GM18909 (cell line): ENCODE data around the gene ZDHHC20.
A peak's percentile ranks its signal among the peaks of the same experiment; 100 is the strongest.
"Not testable (repeated sequence)": the region's sequence is repeated elsewhere in the genome, so short reads cannot be mapped to it uniquely, and the experiment has no call there.

Experiments
- ATAC-seq: cut with Tn5 transposase; IDR thresholded peaks from one replicate; pipeline ENCODE4 v1.9.1; 2021; ENCODE audit warnings: mild to moderate bottlenecking; ENCODE audit not compliant: unreplicated experiment, poor library complexity

Gene ZDHHC20

DNA sequence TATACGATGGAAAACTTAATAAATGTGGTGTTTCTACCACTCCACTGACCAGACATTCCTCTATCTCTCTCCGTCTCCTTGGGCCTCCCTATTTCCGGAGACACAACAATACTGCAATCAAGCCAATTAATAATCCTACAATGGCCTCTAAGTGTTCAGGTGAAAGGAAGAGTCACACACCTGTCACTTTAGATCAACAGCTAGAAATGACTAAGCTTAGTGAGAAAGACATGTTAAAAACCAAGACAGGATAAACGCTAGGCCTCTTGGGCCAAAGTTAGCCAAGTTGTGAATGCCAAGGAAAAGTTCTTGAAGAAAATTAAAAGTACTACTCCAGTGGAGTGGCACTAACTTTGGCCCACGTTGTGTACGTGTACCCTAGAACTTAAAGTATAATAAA, 22.5 kb downstream of the ZDHHC20 start:
- peak; percentile 33 for ATAC-seq

DNA sequence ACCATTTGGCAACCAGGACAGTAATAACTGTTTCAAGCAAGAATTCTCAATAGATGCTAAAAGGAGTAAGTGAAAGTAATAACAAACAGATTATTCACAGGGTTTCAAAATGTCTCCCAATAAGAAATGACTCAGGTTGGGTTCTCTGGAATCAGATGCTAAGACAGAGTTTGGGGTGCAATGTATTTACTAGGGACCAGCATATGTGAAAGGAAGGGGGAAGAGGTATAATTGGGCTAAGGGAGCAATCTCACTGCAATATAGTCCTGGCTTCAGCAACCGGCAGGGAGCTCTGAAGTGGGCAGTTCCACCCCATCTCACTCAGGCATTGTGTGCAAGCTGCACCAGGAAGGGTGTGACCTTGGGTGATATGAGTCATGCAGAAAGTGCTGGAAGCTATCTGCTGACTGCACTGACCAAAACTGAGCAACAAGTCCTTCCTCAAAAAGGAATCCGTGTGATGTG, 23.4 kb downstream of the ZDHHC20 start:
- peak; percentile 99 for ATAC-seq

DNA sequence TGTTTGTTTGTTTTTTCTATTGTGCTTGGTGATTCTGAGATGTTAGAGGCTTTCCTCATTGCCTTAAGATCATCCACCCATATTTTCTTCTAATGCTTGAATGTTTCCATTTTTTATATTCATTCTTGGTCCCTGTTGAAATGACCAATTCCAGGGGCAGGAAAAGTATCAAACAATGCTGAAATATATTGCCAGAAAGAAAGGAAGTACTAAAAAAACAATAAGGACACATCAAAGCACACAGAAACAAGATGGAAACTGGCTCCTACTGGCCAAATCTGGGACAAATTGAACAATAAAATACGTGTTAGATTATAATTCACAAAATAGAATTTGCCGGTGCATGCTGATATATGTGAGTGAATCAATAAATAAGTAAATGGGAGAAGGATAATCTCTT, 23.9 kb downstream of the ZDHHC20 start:
- ATAC-seq, result no peak

DNA sequence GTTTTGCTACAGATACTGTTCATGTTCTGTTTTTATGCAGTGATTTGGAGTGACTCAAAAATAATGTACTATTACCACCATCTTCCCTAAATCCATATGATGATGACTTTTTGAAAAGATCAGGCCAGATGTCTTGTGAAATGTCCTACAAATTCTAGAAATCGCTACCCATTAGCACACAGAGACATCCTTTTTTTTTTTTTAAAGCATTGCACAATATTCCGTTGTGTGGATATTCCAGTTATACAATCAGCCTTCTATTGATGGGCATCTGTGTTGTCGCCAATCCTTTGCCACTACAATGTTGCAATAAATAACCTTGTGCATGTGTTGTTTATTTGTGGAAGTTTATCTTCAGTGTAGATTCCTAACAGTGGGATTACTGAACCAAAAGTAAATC, 24.5 kb downstream of the ZDHHC20 start:
- ATAC-seq, result no peak

DNA sequence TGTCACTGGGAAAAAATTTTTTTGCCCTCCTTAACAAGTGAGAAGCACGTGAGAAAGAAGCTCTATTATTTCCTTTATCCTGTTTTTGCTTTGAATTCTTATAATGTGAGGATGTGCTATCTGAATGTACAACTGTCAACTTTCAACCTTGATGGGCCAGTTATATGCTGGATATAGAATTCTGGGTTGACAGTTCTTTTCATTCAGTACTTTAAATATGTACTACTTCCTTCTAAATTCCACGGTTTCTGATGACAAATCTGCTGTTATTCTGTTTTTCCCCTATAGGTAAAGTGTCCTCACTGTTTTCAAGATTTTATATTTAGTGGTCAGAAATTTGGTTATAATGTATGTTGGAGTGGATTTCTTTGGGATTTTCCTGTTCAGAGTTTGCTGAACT, 29.9 kb downstream of the ZDHHC20 start:
- ATAC-seq, result no peak

DNA sequence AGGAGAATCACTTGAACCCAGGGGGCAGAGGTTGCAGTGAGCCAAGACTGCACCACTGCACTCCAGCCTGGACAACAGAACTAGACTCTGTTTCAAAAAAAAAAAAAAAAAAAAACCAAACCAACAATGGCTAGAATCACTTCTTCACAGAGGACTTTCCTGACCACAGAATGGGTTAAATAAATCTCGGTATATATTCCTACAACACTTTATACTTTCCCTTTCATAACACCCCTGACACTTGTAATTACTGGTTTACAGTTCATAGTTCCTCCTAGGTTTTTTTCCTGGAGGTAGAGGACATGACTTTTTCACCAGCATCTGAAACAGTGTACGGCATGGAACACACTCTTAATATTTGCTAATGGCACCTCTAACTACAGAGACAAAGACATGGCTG, 31.4 kb downstream of the ZDHHC20 start:
- peak; percentile 57 for ATAC-seq

DNA sequence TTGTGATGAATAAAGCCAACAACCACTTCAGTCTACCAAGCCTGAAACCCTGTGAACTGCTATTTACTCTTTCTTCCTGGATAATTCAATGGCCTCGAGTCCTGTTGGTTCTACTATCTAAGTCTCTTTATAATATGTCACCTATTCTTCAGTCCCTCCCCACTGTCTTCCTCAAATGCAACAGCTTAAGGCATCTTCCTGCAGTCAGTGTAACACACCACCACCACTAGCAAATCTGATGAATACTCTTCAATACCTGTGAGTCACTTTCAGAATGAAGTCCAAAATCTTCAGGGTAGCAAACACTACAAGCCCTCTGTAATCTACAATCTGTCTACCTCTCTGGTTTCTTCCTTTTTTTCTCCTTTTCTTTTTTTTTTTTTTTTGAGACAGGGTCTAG, 32.9 kb downstream of the ZDHHC20 start:
- ATAC-seq, result no peak

DNA sequence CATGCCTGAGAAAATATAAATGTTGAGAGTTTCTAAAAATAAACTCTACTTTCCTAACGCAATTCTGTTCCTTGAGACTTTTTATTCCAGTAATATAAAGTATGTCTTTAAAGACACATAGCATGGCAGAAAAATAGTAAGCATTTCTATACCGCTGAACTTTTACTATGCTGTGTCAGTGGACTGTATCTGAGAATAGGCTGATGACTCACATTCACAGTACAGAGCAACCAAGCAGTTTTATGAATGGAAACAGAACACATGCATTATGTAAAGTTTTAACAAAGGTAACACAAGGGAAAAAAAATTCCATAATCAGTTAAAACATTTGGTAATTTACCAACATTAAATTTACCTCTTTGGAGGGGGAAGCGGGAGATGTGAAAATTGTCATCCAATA, 38.4 kb downstream of the ZDHHC20 start:
- ATAC-seq, result no peak

DNA sequence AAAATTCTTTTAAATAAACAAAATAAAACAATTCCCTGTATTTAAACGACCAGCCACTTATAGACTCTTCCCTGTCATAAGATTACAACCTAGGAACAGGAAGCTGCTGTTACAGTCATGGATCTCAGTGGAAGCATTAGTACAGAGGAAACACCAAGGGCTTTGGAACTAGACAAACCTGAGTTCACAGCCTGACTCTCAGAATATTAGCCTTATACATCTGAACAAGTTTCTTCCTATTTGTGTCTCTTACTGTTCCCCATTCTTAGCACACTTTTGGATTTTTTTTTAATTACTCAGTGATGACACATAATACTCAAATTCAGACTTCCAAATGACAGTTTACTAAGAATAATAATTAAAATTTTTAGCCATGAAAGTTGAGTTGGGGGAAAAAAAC, 46.1 kb downstream of the ZDHHC20 start:
- ATAC-seq, result no peak

DNA sequence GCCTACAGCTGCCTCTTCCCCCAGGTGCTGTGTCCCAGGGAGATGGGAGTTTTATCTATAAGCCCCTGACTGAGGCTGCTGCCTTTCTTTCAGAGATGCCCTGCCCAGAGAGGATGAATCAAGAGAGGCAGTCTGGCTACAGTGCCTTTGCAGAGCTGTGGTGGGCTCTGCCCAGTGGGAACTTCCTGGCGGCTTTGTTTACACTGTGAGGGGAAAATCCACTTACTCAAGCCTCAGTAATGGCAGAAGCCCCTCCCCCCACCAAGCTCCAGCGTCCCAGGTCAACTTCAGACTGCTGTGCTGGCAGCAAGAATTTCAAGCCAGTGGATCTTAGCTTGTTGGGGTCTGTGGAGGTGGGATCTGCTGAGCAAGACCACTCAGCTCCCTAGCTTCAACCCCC, 48.6 kb downstream of the ZDHHC20 start:
- not testable (repeated sequence) for ATAC-seq

DNA sequence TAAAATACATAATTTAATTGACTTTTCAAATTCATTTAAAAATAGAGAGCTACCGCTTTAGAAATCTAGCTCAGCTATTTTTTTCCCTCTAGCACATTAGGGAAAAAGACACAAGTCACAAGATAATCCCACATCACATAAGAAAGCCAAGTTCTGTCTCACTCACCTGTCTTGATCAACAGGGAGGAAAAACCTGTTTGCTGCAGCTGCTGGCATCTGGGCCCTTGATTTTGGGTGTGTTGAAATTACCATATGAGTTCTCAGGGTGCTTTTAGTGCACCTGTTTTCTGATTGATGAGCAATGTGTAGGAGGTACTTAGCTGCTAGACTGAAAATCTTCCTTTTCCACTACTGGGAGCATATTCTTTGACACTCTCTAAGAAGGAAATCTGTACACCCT, 53.8 kb downstream of the ZDHHC20 start:
- ATAC-seq, result no peak

DNA sequence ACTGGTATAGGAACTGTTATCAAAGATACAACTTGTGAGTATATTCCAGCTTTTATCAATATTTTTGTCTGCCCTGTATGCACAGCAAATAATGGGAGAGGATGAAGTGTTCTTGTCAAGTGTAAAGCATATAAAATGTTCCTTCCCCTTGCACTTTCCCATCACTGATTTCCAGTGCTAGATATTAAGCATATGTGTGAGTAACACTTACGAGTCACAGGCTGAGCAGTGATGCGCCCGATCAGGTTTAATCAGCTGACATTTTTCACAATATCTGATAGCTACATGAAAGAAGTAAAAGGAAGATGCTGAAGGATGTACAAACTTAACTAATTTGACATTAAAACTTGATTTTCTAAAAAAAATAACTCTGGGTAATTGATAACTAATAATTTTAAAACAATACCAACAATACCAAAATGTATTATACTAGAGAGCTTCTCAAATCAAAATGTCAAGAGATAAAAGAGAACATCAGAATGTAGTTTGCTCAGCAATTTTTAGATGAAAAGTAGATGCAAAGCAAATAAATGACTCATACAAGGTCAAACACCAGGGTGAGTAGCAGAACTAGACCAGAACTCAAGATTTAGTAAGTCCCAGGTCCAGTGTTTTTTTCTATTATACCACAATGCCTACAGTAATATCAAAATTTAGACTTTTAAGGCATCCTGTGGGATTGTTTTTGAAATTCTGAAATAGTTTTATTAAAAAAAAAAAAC, 56.4 kb downstream of the ZDHHC20 start:
- no peak for ATAC-seq

DNA sequence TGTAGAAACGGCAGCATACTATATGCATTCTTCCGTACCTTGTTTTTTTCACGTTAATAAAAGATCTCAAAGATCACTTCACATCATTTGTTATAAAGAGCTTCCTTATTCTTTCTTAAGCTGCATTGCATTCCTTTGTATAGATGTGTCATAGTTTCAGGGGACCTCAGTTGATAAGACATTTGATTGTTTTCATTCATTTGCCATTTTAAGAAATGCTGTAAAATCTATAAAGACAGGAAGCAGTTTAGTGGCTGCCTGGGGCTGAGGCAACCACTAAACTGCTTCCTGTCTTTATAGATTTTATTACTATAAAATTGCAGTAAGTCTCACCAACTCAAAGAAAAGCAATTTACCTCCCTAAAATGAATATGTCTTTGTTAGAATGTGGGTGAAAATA, 59.4 kb downstream of the ZDHHC20 start:
- ATAC-seq, result no peak

DNA sequence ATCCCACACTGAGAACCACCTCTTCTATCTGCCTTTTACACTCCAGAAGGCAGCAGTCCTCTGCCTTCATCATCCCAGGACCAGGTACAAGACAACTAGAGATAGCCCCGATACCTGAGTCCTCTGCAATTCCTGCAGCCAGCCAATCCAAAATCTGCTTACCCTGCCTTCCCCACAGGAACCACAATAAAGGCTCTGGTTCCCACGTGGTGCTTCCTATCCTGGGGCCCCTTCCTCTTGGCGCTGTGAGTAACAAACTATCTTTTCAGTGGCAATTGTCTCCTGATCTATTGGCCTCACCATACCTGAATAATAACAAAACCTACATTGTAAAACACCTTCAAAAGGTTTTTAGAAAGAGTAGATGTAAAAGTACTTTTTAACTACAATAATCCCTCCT, 63.1 kb downstream of the ZDHHC20 start:
- ATAC-seq, result no peak

DNA sequence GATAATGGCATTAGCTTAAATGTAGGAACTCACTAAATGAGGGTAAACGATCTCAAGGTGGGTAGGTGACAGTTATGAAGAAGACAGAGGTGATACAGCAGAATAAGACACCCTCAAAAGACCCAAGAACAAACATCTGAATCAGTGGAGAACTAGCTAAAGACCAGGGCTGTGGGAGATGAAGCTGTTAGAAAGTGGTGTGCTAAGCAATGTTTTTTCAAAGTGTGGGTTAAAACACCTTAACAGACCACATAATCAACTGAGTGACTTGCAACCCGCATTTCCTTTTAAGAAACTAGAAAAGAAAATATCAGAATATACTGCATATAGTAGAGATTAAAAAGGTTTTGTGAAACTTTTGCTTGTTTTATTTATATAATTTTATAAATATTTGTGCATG, 70.0 kb downstream of the ZDHHC20 start:
- ATAC-seq, result no peak

DNA sequence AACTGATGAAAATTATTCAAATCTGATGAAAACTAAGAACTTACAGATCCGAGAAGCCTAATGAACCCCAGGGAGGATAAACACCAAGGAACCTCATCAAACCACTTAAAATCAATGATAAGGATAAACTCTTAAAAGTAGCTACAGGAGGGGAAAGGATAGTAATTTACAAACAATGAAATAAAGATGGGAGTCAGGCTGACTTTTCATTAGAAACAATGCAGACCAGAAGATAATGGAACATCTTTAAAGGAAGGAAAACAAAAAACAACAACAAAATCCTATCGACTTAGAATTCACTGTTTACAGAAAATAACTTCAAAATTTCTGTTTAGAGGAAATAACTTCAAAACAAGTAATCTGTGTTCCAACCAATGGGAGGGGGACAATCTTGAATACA, 73.4 kb downstream of the ZDHHC20 start:
- no peak for ATAC-seq

DNA sequence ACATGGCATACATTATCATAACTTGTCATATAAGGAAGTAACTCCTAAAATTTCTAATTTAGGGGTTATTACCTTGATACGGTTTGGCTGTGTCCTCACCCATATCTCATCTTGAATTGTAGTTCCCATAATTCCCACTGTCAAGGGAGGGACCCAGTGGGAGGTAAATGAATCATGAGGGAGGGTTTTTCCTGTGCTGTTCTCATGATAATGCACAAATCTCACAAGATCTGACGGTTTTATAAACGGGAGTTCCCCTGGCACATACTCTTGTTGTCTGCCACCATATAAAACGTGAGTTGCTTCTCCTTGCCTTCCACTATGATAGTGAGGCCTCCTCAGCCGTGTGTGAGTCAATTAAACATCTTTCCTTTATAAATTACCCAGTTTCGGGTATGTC, 76.0 kb downstream of the ZDHHC20 start:
- ATAC-seq, result no peak

DNA sequence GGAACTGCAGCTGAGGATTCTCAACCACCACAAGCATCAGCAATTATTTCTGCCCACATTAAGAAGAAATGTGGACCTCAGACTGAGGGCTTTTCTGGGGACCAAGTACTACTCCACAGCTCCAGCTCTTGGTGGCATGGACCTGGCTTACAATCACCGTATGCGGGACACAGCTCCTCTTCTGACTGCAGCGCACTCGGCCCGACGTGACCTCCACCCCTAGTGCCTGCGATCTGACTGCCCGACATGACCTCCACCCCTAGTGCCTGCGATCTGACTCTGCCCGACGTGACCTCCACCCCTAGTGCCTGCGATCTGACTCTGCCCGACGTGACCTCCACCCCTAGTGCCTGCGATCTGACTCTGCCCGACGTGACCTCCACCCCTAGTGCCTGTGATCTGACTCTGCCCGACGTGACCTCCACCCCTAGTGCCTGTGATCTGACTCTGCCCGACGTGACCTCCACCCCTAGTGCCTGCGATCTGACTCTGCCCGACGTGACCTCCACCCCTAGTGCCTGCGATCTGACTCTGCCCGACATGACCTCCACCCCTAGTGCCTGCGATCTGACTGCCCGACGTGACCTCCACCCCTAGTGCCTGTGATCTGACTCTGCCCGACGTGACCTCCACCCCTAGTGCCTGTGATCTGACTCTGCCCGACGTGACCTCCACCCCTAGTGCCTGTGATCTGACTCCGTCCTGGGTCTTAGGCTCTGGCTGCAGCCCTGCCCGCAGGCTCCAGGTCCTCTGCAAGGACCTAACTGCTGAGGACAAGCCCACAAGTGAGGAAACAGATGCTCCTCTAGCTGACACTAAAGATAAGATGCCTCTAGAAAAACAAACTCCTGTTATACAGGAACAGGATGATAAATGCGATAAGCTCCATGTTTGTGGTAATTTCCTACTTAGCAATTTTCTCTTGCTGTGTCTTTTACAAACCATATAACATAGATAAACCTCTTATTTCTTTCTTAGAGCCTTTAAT, 81.8 kb downstream of the ZDHHC20 start:
- not testable (repeated sequence) for ATAC-seq

DNA sequence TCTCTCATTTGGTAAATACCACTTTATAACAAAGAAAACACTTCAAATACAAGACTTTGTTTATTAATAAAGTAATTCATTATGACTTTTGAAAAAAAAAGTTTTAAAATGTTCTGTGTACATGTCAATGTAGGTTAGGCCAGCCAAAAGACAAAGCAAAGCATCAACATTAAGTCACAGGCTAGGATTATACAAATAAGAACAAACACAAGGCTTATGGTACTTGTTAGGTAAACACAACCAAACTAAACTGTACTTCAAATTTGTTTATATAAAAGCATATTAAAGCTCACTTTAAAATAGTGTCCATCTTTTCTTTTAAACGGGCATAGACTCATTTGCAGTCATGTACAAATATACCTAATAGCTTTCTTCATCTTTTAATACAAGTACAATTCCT, 86.6 kb downstream of the ZDHHC20 start:
- ATAC-seq, result no peak

DNA sequence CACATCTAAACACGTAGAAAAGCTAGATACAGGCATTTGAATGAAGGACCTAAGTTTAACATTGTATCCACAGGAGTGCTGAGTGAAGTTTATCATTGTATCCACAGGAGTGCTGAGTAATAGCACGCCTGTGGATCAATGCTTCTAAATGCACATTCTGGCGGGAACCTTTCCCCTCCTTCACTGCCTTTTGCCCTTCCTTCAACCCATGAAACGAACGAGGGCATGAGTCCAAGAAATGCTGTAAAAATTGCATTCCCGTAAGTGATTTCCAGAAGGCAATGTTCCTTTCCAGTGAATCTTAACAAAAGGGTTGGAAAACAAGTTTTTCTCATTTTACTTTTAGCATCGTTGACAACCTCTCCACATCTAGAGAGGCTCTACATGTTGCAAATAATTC, 88.1 kb downstream of the ZDHHC20 start:
- ATAC-seq, result no peak

DNA sequence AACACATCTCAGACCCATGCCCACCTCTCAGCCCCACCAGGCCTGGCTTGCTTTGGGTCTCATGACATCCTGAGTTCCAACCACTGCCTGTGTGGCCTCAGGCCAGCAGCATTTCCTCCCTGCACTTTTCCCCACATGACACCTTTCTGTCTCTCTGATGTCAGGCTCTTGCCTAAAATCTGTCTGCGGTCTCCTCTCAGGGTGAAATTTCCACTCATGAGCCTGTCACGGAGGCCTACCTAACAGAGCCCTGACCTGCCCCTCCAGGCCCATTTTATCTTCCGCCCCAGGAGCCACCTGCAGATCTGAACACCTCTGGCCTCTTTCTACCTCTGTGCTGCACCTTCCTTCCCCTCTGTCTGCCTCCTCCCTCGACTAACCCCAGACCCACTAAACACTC, 93.5 kb downstream of the ZDHHC20 start:
- no peak for ATAC-seq
